Measurements from ENCODE around the gene RNF144A. TPM values are rescaled to one million over a fixed set of nuclear protein-coding genes. Genes with fewer than 3 reads are reported as not detected.

The RNF144A gene
- total RNA-seq, 1 experiment from 2014 or later = 13.0 TPM

- POLR2A ChIA-PET = no interaction called here
- Histone ChIP-seq H3K4me1 (ENCODE audit: control insufficient read depth in 1 of 2, insufficient read depth in 2 of 2, low read length in 2 of 2) (no peaks in the 10 kb centered on the region), H3K9me3 (ENCODE audit: control insufficient read depth in 1 of 2, insufficient read depth in 1 of 2, low read depth in 1 of 2, low read length in 2 of 2) (no peaks in the 10 kb centered on the region), H3K4me3 (replicated peaks in 1 of 2; ENCODE audit: low read depth in 1 of 2, low read length in 2 of 2) (no peak overlapping the region), H2AFZ (ENCODE audit: low read depth, low read length, poor library complexity, severe bottlenecking) (no peak overlapping the region), H3K4me2 (ENCODE audit: low read length) (no peak overlapping the region), H3K27ac (ENCODE audit: low read depth, low read length) (no peak overlapping the region), H3K36me3 (ENCODE audit: control insufficient read depth in 1 of 2, insufficient read depth in 2 of 2, low read length in 2 of 2) (no peaks in the 10 kb centered on the region), H3K79me2 (ENCODE audit: insufficient read depth, low read length) (no peaks in the 10 kb centered on the region), H3K27me3 (ENCODE audit: insufficient read depth, low read length) (no peaks in the 10 kb centered on the region), H3K9me2 (ENCODE audit: insufficient read depth) (no peaks in the 10 kb centered on the region), H3K9ac (ENCODE audit: low read length) (no peak overlapping the region), H4K20me1 (ENCODE audit: insufficient read depth) (no peaks in the 10 kb centered on the region)
- no peak for DNase-seq (ENCODE audit: low read depth, low spot score)
- ATAC-seq = no peak
- BruUV-seq (replicated peaks) = no TSS peak
- TF ChIP-seq RAD21 (IDR thresholded peaks at IDR 0.05; ENCODE audit: low read depth) (no peak), ZNF274 (IDR thresholded peaks at IDR 0.05; ENCODE audit: low read depth, low read length) (no peak), SIN3A (IDR thresholded peaks at IDR 0.05; ENCODE audit: low read depth) (no peak), MAX (IDR thresholded peaks at IDR 0.05) (no peak), YY1 (IDR thresholded peaks at IDR 0.05; ENCODE audit: extremely low read depth, insufficient replicate concordance, low read depth, low read length) (no peak), POLR2AphosphoS5 (IDR thresholded peaks at IDR 0.05; ENCODE audit: low read depth, low read length) (no peak), EZH2 (IDR thresholded peaks at IDR 0.05) (no peak), FOSL1 (IDR thresholded peaks at IDR 0.05; ENCODE audit: low read depth) (no peak), EGR1 (IDR thresholded peaks at IDR 0.05; ENCODE audit: low read depth) (no peak)
- intact Hi-C loops (cut with micrococcal nuclease) = no loop called here
- CTCF ChIA-PET = no interaction called here
- RAD21 ChIA-PET (ENCODE audit: low non-redundant PET in 1 of 2, low total read pairs in 2 of 2, uncharacterized antibody in 2 of 2, unreplicated experiment in 2 of 2) = no interaction called here
Measured at GRCh38 chr2:6954586-6954985, 37.4 kb downstream of the RNF144A start.

GRCh38 chr2:6955511-6956136 lies 38.4 kb downstream of the RNF144A start:
- no peak overlapping the region for H3K4me3 ChIP-seq (replicated peaks in 1 of 2; ENCODE audit: low read depth in 1 of 2, low read length in 2 of 2)
- H3K36me3 ChIP-seq (ENCODE audit: control insufficient read depth in 1 of 2, insufficient read depth in 2 of 2, low read length in 2 of 2) = no peaks in the 10 kb centered on the region
- no peak overlapping the region for H3K9ac ChIP-seq (ENCODE audit: low read length)
- H3K9me3 ChIP-seq (ENCODE audit: control insufficient read depth in 1 of 2, insufficient read depth in 1 of 2, low read depth in 1 of 2, low read length in 2 of 2) = no peaks in the 10 kb centered on the region
- ChIA-PET RAD21 (ENCODE audit: low non-redundant PET in 1 of 2, low total read pairs in 2 of 2, uncharacterized antibody in 2 of 2, unreplicated experiment in 2 of 2) (no interaction called here), CTCF (no interaction called here), POLR2A (no interaction called here)
- H3K27me3 ChIP-seq (ENCODE audit: insufficient read depth, low read length) = no peaks in the 10 kb centered on the region
- BruUV-seq (replicated peaks) = no TSS peak
- H2AFZ ChIP-seq (ENCODE audit: low read depth, low read length, poor library complexity, severe bottlenecking) = no peak overlapping the region
- H3K79me2 ChIP-seq (ENCODE audit: insufficient read depth, low read length) = no peaks in the 10 kb centered on the region
- ATAC-seq (no peak), DNase-seq (ENCODE audit: low read depth, low spot score) (no peak)
- intact Hi-C loops (cut with micrococcal nuclease) = no loop called here
- no peaks in the 10 kb centered on the region for H3K9me2 ChIP-seq (ENCODE audit: insufficient read depth)
- H3K27ac ChIP-seq (ENCODE audit: low read depth, low read length) = no peak overlapping the region
- H3K4me1 ChIP-seq (ENCODE audit: control insufficient read depth in 1 of 2, insufficient read depth in 2 of 2, low read length in 2 of 2) = no peaks in the 10 kb centered on the region
- no peaks in the 10 kb centered on the region for H4K20me1 ChIP-seq (ENCODE audit: insufficient read depth)
- H3K4me2 ChIP-seq (ENCODE audit: low read length) = no peak overlapping the region
- TF ChIP-seq EGR1 (IDR thresholded peaks at IDR 0.05; ENCODE audit: low read depth) (no peak), EZH2phosphoT487 (IDR thresholded peaks at IDR 0.05; ENCODE audit: borderline replicate concordance) (no peak), YY1 (IDR thresholded peaks at IDR 0.05; ENCODE audit: extremely low read depth, insufficient replicate concordance, low read depth, low read length) (no peak), POLR2AphosphoS5 (IDR thresholded peaks at IDR 0.05; ENCODE audit: low read depth, low read length) (no peak), TCF7L2 (IDR thresholded peaks at IDR 0.05; ENCODE audit: borderline replicate concordance, extremely low read depth, insufficient read depth, insufficient read length) (no peak), SP1 (IDR thresholded peaks at IDR 0.05; ENCODE audit: low read depth) (no peak), REST (IDR thresholded peaks at IDR 0.05; ENCODE audit: low read depth) (no peak), EZH2 (IDR thresholded peaks at IDR 0.05) (no peak), SIN3A (IDR thresholded peaks at IDR 0.05; ENCODE audit: low read depth) (no peak)
- TF ChIP-seq, protein P1, sequence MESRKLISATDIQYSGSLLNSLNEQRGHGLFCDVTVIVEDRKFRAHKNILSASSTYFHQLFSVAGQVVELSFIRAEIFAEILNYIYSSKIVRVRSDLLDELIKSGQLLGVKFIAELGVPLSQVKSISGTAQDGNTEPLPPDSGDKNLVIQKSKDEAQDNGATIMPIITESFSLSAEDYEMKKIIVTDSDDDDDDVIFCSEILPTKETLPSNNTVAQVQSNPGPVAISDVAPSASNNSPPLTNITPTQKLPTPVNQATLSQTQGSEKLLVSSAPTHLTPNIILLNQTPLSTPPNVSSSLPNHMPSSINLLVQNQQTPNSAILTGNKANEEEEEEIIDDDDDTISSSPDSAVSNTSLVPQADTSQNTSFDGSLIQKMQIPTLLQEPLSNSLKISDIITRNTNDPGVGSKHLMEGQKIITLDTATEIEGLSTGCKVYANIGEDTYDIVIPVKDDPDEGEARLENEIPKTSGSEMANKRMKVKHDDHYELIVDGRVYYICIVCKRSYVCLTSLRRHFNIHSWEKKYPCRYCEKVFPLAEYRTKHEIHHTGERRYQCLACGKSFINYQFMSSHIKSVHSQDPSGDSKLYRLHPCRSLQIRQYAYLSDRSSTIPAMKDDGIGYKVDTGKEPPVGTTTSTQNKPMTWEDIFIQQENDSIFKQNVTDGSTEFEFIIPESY (IDR thresholded peaks at IDR 0.05; ENCODE audit: extremely low read depth, insufficient replicate concordance, low read length) = no peak

Measured in HCT116 (cell line).